Prostate gland (tissue), 2 donors: Measurements from ENCODE around the gene PFDN1. TPM values are rescaled to one million over a fixed set of nuclear protein-coding genes. Genes with fewer than 3 reads are reported as not detected.
A peak's percentile ranks its signal among the peaks of the same experiment; 100 is the strongest.
"Not testable (repeated sequence)": the region's sequence is repeated elsewhere in the genome, so short reads cannot be mapped to it uniquely, and the experiment has no call there.

Source experiments
- DNase-seq: peaks from one replicate; pipeline ENCODE4 v3.0.0-alpha.2; 2019; ENCODE audit warnings: low spot score
- H3K27ac ChIP-seq, 2 donors: fragments of 200-600 bp; sonication (generic); 2 replicates each; pipeline ENCODE4 v1.5.1; 2017 to 2019
- H3K27me3 ChIP-seq: fragments of 200-600 bp; sonication (generic); replicated peaks from 2 replicates; pipeline ENCODE4 v1.5.1; 2019; ENCODE audit not compliant: insufficient read depth
- H3K36me3 ChIP-seq, 2 donors: fragments of 200-600 bp; sonication (generic); 1 replicate in 1 of 2; 2 replicates in 1 of 2; pipeline versions ENCODE4 v1.5.1 to v1.8.1; 2017 to 2019
- H3K4me1 ChIP-seq: fragments of 200-600 bp; sonication (generic); replicated peaks from 2 replicates; pipeline ENCODE4 v1.5.1; 2019
- H3K4me3 ChIP-seq, 2 donors: fragments of 200-600 bp; sonication (generic); 2 replicates each; pipeline ENCODE4 v1.5.1; 2017 to 2019
- H3K9me3 ChIP-seq: fragments of 200-600 bp; sonication (generic); 2 replicates; pipeline ENCODE4 v1.5.1; 2017
- POLR2A ChIP-seq: fragments of 450-650 bp; IDR thresholded peaks from one replicate; pipeline ENCODE4 v1.6.1; 2016; ENCODE audit warnings: antibody characterized with exemption, mild to moderate bottlenecking
- POLR2AphosphoS5 ChIP-seq: sonication (generic); formaldehyde crosslinking; IDR thresholded peaks from one replicate; pipeline ENCODE4 v1.6.1; 2017; ENCODE audit warnings: antibody characterized with exemption
- WGBS: methylation state at CpG from one replicate; pipeline ENCODE4 v1.1.5; 2018; 5-methylcytosine and 5-hydroxymethylcytosine counted together
- intact Hi-C: fragments of 100-400 bp; cut with DNase I; formaldehyde crosslinking; loops from one replicate; pipeline ENCODE4 v1.14.2; 2022
- total RNA-seq, 2 donors: library from RNA; depleted of rRNA; stranded (reverse); fragments of >200 nt; gene quantifications; one replicate each; pipeline ENCODE4 v1.1.0, GENCODE V29; 2016
- TF ChIP-seq, protein P1 (sequence below), 4 experiments: fragments of 200-600 bp in 2 of 4; fragments of 450-650 bp in 2 of 4; sonication (generic) in 2 of 4; IDR thresholded peaks; 1 replicate in 3 of 4; 2 replicates in 1 of 4; pipeline ENCODE4 v1.5.1; 2016 to 2019; ENCODE audit warnings: antibody characterized with exemption in 4 of 4, mild to moderate bottlenecking in 2 of 4, moderate library complexity in 2 of 4

The PFDN1 gene
- total RNA-seq, 2 donors from 2014 or later: 88.0 to 145 TPM

- TF ChIP-seq, protein P1, sequence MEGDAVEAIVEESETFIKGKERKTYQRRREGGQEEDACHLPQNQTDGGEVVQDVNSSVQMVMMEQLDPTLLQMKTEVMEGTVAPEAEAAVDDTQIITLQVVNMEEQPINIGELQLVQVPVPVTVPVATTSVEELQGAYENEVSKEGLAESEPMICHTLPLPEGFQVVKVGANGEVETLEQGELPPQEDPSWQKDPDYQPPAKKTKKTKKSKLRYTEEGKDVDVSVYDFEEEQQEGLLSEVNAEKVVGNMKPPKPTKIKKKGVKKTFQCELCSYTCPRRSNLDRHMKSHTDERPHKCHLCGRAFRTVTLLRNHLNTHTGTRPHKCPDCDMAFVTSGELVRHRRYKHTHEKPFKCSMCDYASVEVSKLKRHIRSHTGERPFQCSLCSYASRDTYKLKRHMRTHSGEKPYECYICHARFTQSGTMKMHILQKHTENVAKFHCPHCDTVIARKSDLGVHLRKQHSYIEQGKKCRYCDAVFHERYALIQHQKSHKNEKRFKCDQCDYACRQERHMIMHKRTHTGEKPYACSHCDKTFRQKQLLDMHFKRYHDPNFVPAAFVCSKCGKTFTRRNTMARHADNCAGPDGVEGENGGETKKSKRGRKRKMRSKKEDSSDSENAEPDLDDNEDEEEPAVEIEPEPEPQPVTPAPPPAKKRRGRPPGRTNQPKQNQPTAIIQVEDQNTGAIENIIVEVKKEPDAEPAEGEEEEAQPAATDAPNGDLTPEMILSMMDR (IDR thresholded peaks at IDR 0.05): no peak
- TF ChIP-seq POLR2AphosphoS5 (peak; percentile 5), POLR2A (no peak)
Observed at GRCh38 chr5:140205216-140205615, 97.7 kb downstream of the PFDN1 start.

GRCh38 chr5:140202610-140203009 is 100.3 kb downstream of the PFDN1 start:
- Histone ChIP-seq H3K27me3 (no peaks in the 10 kb centered on the region), H3K27ac (no peak overlapping the region), H3K36me3 (no peaks in the 10 kb centered on the region), H3K9me3 (no peaks in the 10 kb centered on the region), H3K4me1 (no peaks in the 10 kb centered on the region), H3K4me3 (no peak overlapping the region)
- intact Hi-C loops: no loop called here
- no peak for TF ChIP-seq POLR2A
- no peak for TF ChIP-seq POLR2AphosphoS5
- TF ChIP-seq, protein P1 (IDR thresholded peaks at IDR 0.05): no peak
- DNase-seq: no peak
- 58% methylated on average over 2 of the region's 2 CpGs for WGBS

More at GRCh38 chr5:140205216-140205615, 97.7 kb downstream of the PFDN1 start:
- Histone ChIP-seq H3K4me1 (no peaks in the 10 kb centered on the region), H3K4me3 (no peak overlapping the region), H3K27ac (no peak overlapping the region), H3K9me3 (no peaks in the 10 kb centered on the region), H3K36me3 (no peaks in the 10 kb centered on the region), H3K27me3 (no peaks in the 10 kb centered on the region)
- 35% methylated on average over 2 of the region's 2 CpGs for WGBS
- no peak for DNase-seq
- intact Hi-C loops: no loop called here

GRCh38 chr5:140202078-140202477 is 100.8 kb downstream of the PFDN1 start:
- H3K36me3 ChIP-seq: no peaks in the 10 kb centered on the region
- H3K4me1 ChIP-seq: no peaks in the 10 kb centered on the region
- DNase-seq: no peak
- TF ChIP-seq POLR2A (no peak), POLR2AphosphoS5 (no peak)
- TF ChIP-seq, protein P1 (IDR thresholded peaks at IDR 0.05): no peak
- H3K9me3 ChIP-seq: no peaks in the 10 kb centered on the region
- 77% methylated on average over 4 of the region's 4 CpGs for WGBS
- intact Hi-C loops: no loop called here
- H3K27me3 ChIP-seq: no peaks in the 10 kb centered on the region
- no peak overlapping the region for H3K27ac ChIP-seq
- H3K4me3 ChIP-seq: no peak overlapping the region

DNA sequence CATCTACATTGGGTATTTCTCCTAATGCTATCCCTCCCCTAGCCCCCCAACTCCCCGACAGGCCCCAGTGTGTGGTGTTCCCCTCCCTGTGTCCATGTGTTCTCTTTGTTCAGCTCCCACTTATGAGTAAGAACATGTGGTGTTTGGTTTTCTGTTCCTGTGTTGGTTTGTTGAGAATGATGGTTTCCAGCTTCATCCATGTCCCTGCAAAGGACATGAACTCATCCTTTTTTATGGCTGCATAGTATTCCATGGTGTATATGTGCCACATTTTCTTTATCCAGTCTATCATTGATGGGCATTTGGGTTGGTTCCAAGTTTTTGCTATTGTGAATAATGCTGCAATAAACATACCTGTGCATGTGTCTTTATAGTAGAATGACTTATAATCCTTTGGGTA is 104.0 kb downstream of the PFDN1 start:
- 88% methylated on average over 1 of the region's 1 CpG for WGBS
- DNase-seq, H3K9me3 ChIP-seq, H3K4me3 ChIP-seq, intact Hi-C loops, H3K4me1 ChIP-seq, H3K27ac ChIP-seq, H3K27me3 ChIP-seq, H3K36me3 ChIP-seq: not testable (repeated sequence)

DNA sequence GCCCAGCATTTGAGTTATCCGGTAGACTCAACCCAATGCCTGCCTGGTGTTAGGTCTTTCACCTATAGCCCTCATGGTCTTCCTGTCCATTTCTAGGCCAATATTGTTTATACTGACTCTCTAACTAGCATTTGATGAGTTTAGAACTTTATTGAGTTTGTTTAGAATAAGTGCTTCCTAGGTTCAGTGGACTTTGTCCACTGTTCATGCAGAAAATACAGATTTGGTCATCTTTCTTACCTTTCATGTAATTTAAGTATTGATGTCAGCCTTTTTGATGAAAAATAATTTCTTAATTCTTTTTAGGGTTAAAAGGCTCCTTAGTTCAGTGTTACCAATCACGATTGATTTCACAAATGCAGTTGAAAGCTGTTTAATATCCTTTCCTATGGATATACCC is 105.9 kb downstream of the PFDN1 start:
- no peaks in the 10 kb centered on the region for H3K36me3 ChIP-seq
- WGBS: 96% methylated on average over 2 of the region's 2 CpGs
- intact Hi-C loops: no loop called here
- H3K4me1 ChIP-seq: no peaks in the 10 kb centered on the region
- TF ChIP-seq, protein P1 (IDR thresholded peaks at IDR 0.05): no peak
- TF ChIP-seq POLR2AphosphoS5: no peak
- no peaks in the 10 kb centered on the region for H3K9me3 ChIP-seq
- H3K27me3 ChIP-seq: no peaks in the 10 kb centered on the region
- no peak overlapping the region for H3K27ac ChIP-seq
- no peak for DNase-seq
- no peak overlapping the region for H3K4me3 ChIP-seq
